Gastrocnemius medialis (tissue), 4 donors: ENCODE measurements around the gene ATE1.

Experiments used
- CTCF ChIP-seq, 5 experiments: fragments of 450-650 bp in 3 of 5; fragments of 200-600 bp in 2 of 5; sonication (generic) in 2 of 5; IDR thresholded peaks in 4 of 5; conservative IDR thresholded peaks in 1 of 5; 1 replicate in 4 of 5; 2 replicates in 1 of 5; pipeline ENCODE4 v1.5.1; 2016 to 2019; ENCODE audit warnings: antibody characterized with exemption in 5 of 5, mild to moderate bottlenecking in 3 of 5, moderate library complexity in 3 of 5
- POLR2A ChIP-seq, 2 donors: fragments of 450-650 bp; IDR thresholded peaks; one replicate each; pipeline ENCODE4 v1.6.1; 2017; ENCODE audit warnings: antibody characterized with exemption in 2 of 2, mild to moderate bottlenecking in 2 of 2, moderate library complexity in 2 of 2

DNA sequence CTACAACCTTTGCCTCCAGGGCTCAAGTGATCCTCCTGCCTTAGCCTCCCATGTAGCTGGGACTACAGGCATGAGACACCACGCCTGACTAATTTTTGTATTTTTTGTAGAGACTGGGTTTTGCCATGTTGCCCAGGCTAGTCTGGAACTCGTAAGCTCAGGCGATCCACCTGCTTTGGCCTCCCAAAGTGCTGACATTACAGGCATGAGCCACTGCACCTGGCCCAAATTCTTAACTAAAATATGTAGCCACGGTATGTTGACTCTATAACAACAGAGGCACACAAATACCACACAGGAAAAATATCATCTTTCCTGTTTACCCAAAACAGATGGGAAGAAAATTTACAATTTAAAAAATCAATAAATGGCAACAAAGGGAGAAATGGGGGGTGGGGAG lies 115.8 kb downstream of the ATE1 start:
- no peak for TF ChIP-seq CTCF (IDR thresholded peaks at IDR 0.05 in 4 of 5, conservative IDR thresholded peaks at IDR 0.05 in 1 of 5)
- TF ChIP-seq POLR2A (IDR thresholded peaks at IDR 0.05): no peak
